Measurements from ENCODE around the gene TSSK1B. TPM values are rescaled to one million over a fixed set of nuclear protein-coding genes. Genes with fewer than 3 reads are reported as not detected.

TSSK1B gene
- polyA plus RNA-seq, 4 donors, result 0.01 TPM; not detected in 3

- Histone ChIP-seq H3K27me3 (ENCODE audit: control insufficient read depth in 3 of 3, insufficient read depth in 3 of 3, low read length in 3 of 3) (no peaks in the 10 kb centered on the region), H3K4me3 (ENCODE audit: low read depth in 1 of 3, low read length in 3 of 3) (no peak overlapping the region), H3K36me3 (ENCODE audit: control insufficient read depth in 3 of 3, insufficient read depth in 2 of 3, low read depth in 1 of 3, low read length in 3 of 3) (no peaks in the 10 kb centered on the region), H3K4me1 (ENCODE audit: control insufficient read depth in 3 of 3, insufficient read depth in 2 of 3, low read depth in 1 of 3, low read length in 2 of 3) (no peaks in the 10 kb centered on the region), H3K27ac (ENCODE audit: low read depth in 1 of 3, low read length in 2 of 3) (no peak overlapping the region), H3K9me3 (ENCODE audit: control insufficient read depth in 2 of 2, insufficient read depth in 1 of 2, low read depth in 1 of 2, low read length in 1 of 2) (no peaks in the 10 kb centered on the region)
- FAIRE-seq (no peak), DNase-seq (no peak)
- WGBS, 3 donors, result 89 to 93% (median 90%) methylated on average over 4 of the region's 4 CpGs
These were observed 45.7 kb downstream of the TSSK1B start for GRCh38 chr5:113389116-113389515.

GRCh38 chr5:113387844-113388243, 46.9 kb downstream of the TSSK1B start:
- WGBS, 3 donors, result 73 to 84% (median 74%) methylated on average over 2 of the region's 2 CpGs
- no peak overlapping the region for H3K27ac ChIP-seq (ENCODE audit: low read depth in 1 of 3, low read length in 2 of 3)
- no peaks in the 10 kb centered on the region for H3K9me3 ChIP-seq (ENCODE audit: control insufficient read depth in 2 of 2, insufficient read depth in 1 of 2, low read depth in 1 of 2, low read length in 1 of 2)
- DNase-seq (no peak), FAIRE-seq (no peak)
- H3K36me3 ChIP-seq (ENCODE audit: control insufficient read depth in 3 of 3, insufficient read depth in 2 of 3, low read depth in 1 of 3, low read length in 3 of 3), result no peaks in the 10 kb centered on the region
- H3K4me1 ChIP-seq (ENCODE audit: control insufficient read depth in 3 of 3, insufficient read depth in 2 of 3, low read depth in 1 of 3, low read length in 2 of 3), result no peaks in the 10 kb centered on the region
- H3K27me3 ChIP-seq (ENCODE audit: control insufficient read depth in 3 of 3, insufficient read depth in 3 of 3, low read length in 3 of 3), result no peaks in the 10 kb centered on the region
- H3K4me3 ChIP-seq (ENCODE audit: low read depth in 1 of 3, low read length in 3 of 3), result no peak overlapping the region

GRCh38 chr5:113384782-113385285, 50.0 kb downstream of the TSSK1B start:
- Histone ChIP-seq H3K4me3 (ENCODE audit: low read depth in 1 of 3, low read length in 3 of 3) (no peak overlapping the region), H3K27ac (ENCODE audit: low read depth in 1 of 3, low read length in 2 of 3) (no peak overlapping the region), H3K36me3 (ENCODE audit: control insufficient read depth in 3 of 3, insufficient read depth in 2 of 3, low read depth in 1 of 3, low read length in 3 of 3) (no peaks in the 10 kb centered on the region), H3K9me3 (ENCODE audit: control insufficient read depth in 2 of 2, insufficient read depth in 1 of 2, low read depth in 1 of 2, low read length in 1 of 2) (no peaks in the 10 kb centered on the region), H3K4me1 (ENCODE audit: control insufficient read depth in 3 of 3, insufficient read depth in 2 of 3, low read depth in 1 of 3, low read length in 2 of 3) (no peaks in the 10 kb centered on the region), H3K27me3 (ENCODE audit: control insufficient read depth in 3 of 3, insufficient read depth in 3 of 3, low read length in 3 of 3) (no peaks in the 10 kb centered on the region)
- 64 to 69% (median 66%) methylated on average over 4 of the region's 4 CpGs for WGBS, 3 donors
- FAIRE-seq (no peak), DNase-seq (no peak)

DNA sequence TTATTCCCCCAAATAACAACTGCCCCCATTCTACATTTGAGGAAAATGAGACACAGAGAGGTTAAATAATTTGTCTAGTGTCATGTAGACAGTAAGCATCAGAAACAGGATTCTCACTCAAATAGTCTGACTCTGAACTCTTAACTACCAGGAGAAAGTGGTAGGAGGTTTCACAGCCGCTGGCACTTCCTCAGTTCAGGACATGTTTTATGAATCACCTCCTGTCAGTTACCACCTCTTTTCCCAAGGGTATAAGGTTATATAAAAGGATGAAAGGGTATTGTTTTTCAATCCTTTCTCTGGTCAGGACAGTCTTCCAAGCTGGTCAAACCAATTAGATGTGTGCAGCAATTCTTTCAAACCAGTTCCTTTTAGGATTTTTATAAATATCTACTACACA, 52.1 kb downstream of the TSSK1B start:
- H3K36me3 ChIP-seq (ENCODE audit: control insufficient read depth in 3 of 3, insufficient read depth in 2 of 3, low read depth in 1 of 3, low read length in 3 of 3), result no peaks in the 10 kb centered on the region
- H3K27ac ChIP-seq (ENCODE audit: low read depth in 1 of 3, low read length in 2 of 3), result no peak overlapping the region
- H3K9me3 ChIP-seq (ENCODE audit: control insufficient read depth in 2 of 2, insufficient read depth in 1 of 2, low read depth in 1 of 2, low read length in 1 of 2), result no peaks in the 10 kb centered on the region
- 67 to 79% (median 76%) methylated on average over 1 of the region's 1 CpG for WGBS, 3 donors
- no peak for FAIRE-seq
- no peaks in the 10 kb centered on the region for H3K27me3 ChIP-seq (ENCODE audit: control insufficient read depth in 3 of 3, insufficient read depth in 3 of 3, low read length in 3 of 3)
- no peaks in the 10 kb centered on the region for H3K4me1 ChIP-seq (ENCODE audit: control insufficient read depth in 3 of 3, insufficient read depth in 2 of 3, low read depth in 1 of 3, low read length in 2 of 3)
- H3K4me3 ChIP-seq (ENCODE audit: low read depth in 1 of 3, low read length in 3 of 3), result no peak overlapping the region
- DNase-seq, result no peak

Other genes with a start within 250 kb of the TSSK1B start
- gene MCC, start 53.5 kb upstream of the TSSK1B start, polyA plus RNA-seq, result 1 to 10 TPM in 2 of 4 donors, under 1 TPM in 2; 0.45 to 3.5 (median 1.6) TPM
- 10 to 100 TPM in 2 of 4 donors, 1 to 10 TPM in 2; 8.1 to 25.8 (median 9.6) TPM for gene YTHDC2, start 78.7 kb upstream of the TSSK1B start, polyA plus RNA-seq

Measured in small intestine (tissue), 7 donors.